Activated T-helper 17 cell treated with anti-CD3 and anti-CD28 coated beads, Interleukin-2, amount 50 U/mL, for 72 hours (primary cell): ENCODE results near the gene NFIA. TPM values are rescaled to one million over a fixed set of nuclear protein-coding genes. Genes with fewer than 3 reads are reported as not detected.

Experiments
- ATAC-seq: fragments of 150-1000 bp; cut with Tn5 transposase; replicated peaks from 2 replicates; pipeline ENCODE4 v1.10.0; 2021; ENCODE audit warnings: mild to moderate bottlenecking, moderate library complexity
- H3K27ac Mint-ChIP-seq: one replicate; pipeline ENCODE4 v1.8.0; 2022; ENCODE audit warnings: mixed read lengths
- H3K27me3 Mint-ChIP-seq: one replicate; pipeline ENCODE4 v1.8.0; 2022; ENCODE audit warnings: mixed read lengths
- H3K36me3 Mint-ChIP-seq: one replicate; pipeline ENCODE4 v1.8.0; 2022; ENCODE audit warnings: low read depth, mild to moderate bottlenecking, mixed read lengths
- H3K4me1 Mint-ChIP-seq: one replicate; pipeline ENCODE4 v1.8.0; 2022; ENCODE audit warnings: mixed read lengths
- H3K4me3 Mint-ChIP-seq: one replicate; pipeline ENCODE4 v1.8.0; 2022; ENCODE audit warnings: mild to moderate bottlenecking, mixed read lengths
- H3K9me3 Mint-ChIP-seq: one replicate; pipeline ENCODE4 v1.8.0; 2022; ENCODE audit warnings: mixed read lengths
- total RNA-seq, 2 donors: library from RNA; stranded (reverse); gene quantifications; one replicate each; pipeline ENCODE4 v1.2.3, GENCODE V29; 2022

Gene NFIA
- total RNA-seq, 2 donors from 2014 or later, result 3.5 to 5.1 TPM

- H3K27ac Mint-ChIP-seq, result no peak overlapping the region
- ATAC-seq, result peak; percentile 35
- H3K9me3 Mint-ChIP-seq, result no peaks in the 10 kb centered on the region
- H3K27me3 Mint-ChIP-seq, result no peaks in the 10 kb centered on the region
- H3K36me3 Mint-ChIP-seq, result no peaks in the 10 kb centered on the region
- H3K4me1 Mint-ChIP-seq, result peaks cover 10% of the 10 kb centered on the region
- no peak overlapping the region for H3K4me3 Mint-ChIP-seq
These were observed 131.1 kb downstream of the NFIA start for GRCh38 chr1:61213245-61214011.

DNA sequence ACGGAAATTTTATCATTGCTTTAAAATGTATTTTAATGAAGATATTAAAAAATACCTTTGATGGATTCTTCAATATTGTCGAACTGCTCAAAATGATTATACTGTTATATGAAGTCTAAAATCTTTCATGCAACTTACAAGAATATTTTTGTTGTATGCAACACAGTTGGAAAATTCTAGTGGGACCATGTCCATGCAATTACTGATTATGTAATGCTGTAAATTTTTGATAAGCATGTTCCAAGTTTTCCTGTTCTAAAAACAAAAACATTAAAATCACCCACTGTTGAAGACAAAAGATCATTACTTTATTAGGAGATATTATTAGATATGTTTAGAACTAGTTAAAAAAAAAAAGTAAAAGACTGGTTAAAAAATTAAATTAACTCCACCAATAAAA lies 132.8 kb downstream of the NFIA start:
- H3K27me3 Mint-ChIP-seq, result no peaks in the 10 kb centered on the region
- H3K9me3 Mint-ChIP-seq, result no peaks in the 10 kb centered on the region
- no peaks in the 10 kb centered on the region for H3K36me3 Mint-ChIP-seq
- H3K27ac Mint-ChIP-seq, result no peak overlapping the region
- ATAC-seq, result no peak
- H3K4me3 Mint-ChIP-seq, result no peak overlapping the region
- peaks cover 10% of the 10 kb centered on the region for H3K4me1 Mint-ChIP-seq

DNA sequence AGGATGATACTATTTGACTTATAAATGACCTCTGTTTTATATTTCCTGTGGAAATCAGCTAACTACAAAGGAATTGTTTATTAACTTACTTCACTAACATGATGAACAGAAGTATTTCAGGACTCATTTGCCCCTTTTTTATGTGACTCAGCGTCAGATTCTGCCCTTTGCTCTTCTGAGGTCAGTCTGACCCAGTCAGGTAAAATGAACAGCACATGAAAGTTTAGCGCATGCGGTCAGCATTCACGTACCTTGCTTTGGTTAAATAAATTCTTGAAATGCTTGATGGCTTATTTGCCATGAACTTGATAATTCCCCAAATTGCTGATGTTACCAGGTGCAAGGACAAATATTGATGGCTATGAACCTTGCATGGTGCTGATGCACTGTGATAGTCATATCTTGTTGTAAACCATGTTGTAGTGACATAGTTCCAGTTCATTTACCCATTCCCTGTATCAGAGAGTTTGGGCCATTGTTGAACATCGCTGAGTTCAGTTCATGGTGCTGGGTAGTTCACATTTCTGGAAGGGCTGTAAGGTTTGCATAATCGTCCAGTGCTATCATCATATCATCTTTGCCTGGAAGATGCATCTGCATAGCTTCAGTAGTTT lies 133.4 kb downstream of the NFIA start:
- H3K27me3 Mint-ChIP-seq, result no peaks in the 10 kb centered on the region
- H3K9me3 Mint-ChIP-seq, result no peaks in the 10 kb centered on the region
- H3K36me3 Mint-ChIP-seq, result no peaks in the 10 kb centered on the region
- H3K27ac Mint-ChIP-seq, result no peak overlapping the region
- ATAC-seq, result no peak
- H3K4me3 Mint-ChIP-seq, result no peak overlapping the region
- H3K4me1 Mint-ChIP-seq, result peaks cover 10% of the 10 kb centered on the region

- ATAC-seq, result no peak
- Mint-ChIP-seq H3K4me3 (no peak overlapping the region), H3K27me3 (peaks cover 4% of the 10 kb centered on the region), H3K4me1 (no peaks in the 10 kb centered on the region), H3K27ac (no peak overlapping the region), H3K9me3 (no peaks in the 10 kb centered on the region), H3K36me3 (no peaks in the 10 kb centered on the region)
These were observed 138.2 kb downstream of the NFIA start for GRCh38 chr1:61220536-61220935.

DNA sequence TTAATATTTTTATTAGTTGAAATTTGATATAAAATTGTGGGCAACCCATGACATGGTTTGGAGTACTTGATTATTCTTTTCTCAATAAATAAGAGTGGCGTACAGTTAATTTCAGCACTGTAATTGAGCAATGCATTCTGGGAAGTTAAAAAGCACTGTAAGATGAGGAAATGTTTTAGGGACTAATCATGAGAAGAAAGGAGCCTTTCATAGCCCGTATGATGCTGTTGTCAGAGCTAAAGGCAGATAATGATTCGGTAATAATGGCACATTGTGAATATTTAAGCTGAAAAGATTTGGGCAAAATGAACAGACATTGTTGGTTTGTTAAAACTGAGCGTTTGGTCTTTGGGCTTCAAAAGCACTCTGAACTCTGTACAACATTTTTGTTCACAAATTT lies 139.3 kb downstream of the NFIA start:
- no peak for ATAC-seq
- H3K4me3 Mint-ChIP-seq, result no peak overlapping the region
- no peaks in the 10 kb centered on the region for H3K9me3 Mint-ChIP-seq
- H3K27me3 Mint-ChIP-seq, result peaks cover 4% of the 10 kb centered on the region
- no peaks in the 10 kb centered on the region for H3K4me1 Mint-ChIP-seq
- no peaks in the 10 kb centered on the region for H3K36me3 Mint-ChIP-seq
- no peak overlapping the region for H3K27ac Mint-ChIP-seq

DNA sequence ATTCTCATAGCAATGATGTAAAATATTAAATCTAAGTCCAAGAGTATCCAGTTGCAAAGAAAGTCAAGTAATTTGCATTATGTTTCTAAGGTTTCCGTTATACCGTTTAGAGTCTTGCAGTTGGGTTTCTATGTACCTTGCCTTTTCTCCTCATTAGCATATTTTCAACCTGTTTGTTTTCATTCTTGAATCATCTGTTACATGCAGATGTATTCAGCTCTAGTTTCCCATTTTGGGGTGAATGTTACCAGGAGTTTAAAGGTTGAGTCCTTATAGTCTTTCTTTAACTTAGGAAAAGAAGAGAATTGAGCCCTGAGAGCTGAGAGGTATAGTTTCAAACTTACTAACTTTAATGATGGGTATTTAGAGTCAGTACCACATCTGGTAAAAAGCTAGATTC lies 139.9 kb downstream of the NFIA start:
- Mint-ChIP-seq H3K27ac (no peak overlapping the region), H3K4me3 (no peak overlapping the region), H3K27me3 (peaks cover 4% of the 10 kb centered on the region), H3K4me1 (no peaks in the 10 kb centered on the region), H3K36me3 (no peaks in the 10 kb centered on the region), H3K9me3 (no peaks in the 10 kb centered on the region)
- ATAC-seq, result no peak

GRCh38 chr1:61223140-61223539 lies 140.8 kb downstream of the NFIA start:
- Mint-ChIP-seq H3K27me3 (peaks cover 4% of the 10 kb centered on the region), H3K4me1 (no peaks in the 10 kb centered on the region), H3K4me3 (no peak overlapping the region), H3K36me3 (no peaks in the 10 kb centered on the region), H3K9me3 (no peaks in the 10 kb centered on the region), H3K27ac (no peak overlapping the region)
- ATAC-seq, result no peak

DNA sequence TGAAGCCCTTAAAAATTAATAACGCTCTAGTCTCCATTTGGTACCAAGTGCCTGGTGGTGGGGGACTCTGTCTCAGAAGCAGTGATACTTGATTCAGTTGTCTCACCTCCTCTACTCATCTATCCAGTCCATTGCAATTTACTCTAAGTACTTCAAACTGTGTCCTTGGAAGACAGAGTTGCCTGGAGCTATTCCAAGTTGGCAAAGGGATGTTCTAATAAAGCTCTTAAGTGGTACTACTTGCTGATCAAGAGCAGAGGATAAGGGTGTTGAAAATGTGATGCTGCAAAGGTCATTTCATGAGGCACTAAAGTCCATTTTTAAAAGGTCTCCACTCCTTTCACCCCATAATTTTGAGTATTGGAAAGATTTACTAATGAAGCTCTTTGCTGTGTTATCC lies 142.2 kb downstream of the NFIA start:
- Mint-ChIP-seq H3K27ac (no peak overlapping the region), H3K9me3 (no peaks in the 10 kb centered on the region), H3K27me3 (peaks cover 4% of the 10 kb centered on the region), H3K36me3 (no peaks in the 10 kb centered on the region), H3K4me3 (no peak overlapping the region), H3K4me1 (no peaks in the 10 kb centered on the region)
- no peak for ATAC-seq

DNA sequence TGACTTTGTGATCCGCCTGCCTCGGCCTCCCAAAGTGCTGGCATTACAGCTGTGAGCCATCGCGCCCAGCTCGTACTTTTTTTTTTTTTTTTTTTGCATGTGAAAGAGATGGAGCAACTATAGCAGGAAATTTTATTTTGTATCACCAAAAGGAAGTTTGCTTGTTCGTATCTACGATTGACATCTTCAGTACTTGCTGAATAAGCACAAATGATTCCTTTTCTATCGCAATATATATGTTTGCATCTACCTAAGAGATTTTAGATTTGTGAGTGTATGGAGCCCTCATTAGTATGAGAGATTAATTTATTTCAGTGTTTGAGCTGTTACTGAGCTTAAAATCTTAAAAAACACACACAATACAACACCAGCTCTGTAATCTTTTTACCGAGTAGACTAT lies 143.1 kb downstream of the NFIA start:
- Mint-ChIP-seq H3K27ac (no peak overlapping the region), H3K4me1 (no peaks in the 10 kb centered on the region), H3K27me3 (peaks cover 4% of the 10 kb centered on the region), H3K9me3 (no peaks in the 10 kb centered on the region), H3K36me3 (no peaks in the 10 kb centered on the region), H3K4me3 (no peak overlapping the region)
- no peak for ATAC-seq

DNA sequence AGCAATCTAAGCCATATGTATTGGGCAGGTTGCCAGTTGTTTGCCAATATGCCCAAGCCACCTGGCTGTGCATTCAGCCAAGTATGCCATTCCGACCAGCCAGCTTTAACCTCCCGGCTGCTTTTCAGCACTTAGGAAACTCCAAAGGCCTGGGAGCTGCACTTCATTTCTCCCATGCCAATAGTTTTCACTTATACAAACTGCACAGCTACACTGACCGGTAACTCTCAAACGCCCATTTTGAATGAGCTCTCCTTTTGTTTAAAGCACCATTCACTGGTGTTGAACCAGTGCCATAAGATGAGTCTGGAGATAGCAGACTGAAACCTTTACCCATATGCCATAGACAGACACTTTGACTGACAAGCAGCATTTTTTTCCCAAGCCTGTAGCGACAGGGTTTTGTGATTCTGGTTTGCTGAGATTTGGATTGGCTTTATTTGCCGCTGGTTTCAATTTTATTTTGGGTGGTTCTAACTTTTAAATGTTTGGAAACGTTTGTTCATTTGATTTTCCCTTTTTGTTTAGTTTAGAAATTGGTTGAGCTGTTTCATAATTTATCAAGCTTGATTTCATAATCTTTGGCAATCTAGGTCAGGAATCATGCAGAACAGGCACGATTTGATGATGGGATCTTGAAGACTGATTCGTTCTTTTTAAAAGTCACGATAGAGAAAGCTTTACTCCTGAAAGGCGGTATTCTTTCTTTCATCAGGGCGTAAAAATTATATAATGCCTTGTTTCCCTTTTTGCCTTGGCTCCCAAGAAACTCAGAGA lies 144.6 kb downstream of the NFIA start:
- Mint-ChIP-seq H3K27ac (no peak overlapping the region), H3K9me3 (no peaks in the 10 kb centered on the region), H3K27me3 (peaks cover 4% of the 10 kb centered on the region), H3K36me3 (no peaks in the 10 kb centered on the region), H3K4me1 (no peaks in the 10 kb centered on the region), H3K4me3 (no peak overlapping the region)
- ATAC-seq, result no peak

DNA sequence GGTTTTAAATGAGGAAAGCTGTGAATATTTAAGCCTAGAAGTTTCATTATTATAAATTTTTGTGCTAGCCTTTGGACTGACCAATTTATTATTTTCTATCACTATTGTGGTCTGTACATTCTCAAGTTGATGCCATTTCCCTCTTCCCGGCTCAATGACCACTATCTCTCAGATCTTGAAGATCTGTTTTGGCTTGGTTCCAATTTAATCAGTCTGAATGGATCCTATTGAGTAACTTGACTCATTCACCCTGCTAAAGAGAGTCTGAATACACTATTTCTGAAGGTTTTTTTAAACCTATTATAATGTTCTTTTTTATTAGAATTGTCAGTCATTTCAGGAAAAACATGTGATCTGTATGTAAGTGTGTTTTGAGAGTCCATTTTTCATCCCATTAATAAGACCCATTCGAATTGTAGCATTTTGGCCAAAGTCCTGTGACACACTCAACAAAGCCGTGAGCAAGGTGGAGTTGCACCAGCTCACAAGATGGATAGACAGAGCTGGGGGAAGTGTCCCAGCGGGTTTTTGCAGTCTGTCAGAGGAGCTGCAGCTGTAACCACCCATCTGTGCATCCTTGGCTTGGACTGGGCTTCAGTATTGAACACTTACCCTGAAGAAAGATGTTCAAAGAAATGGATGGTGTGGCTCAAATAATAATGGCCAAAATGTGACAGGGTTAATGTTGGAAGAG lies 145.6 kb downstream of the NFIA start:
- Mint-ChIP-seq H3K36me3 (no peaks in the 10 kb centered on the region), H3K27ac (no peak overlapping the region), H3K4me3 (no peak overlapping the region), H3K27me3 (peaks cover 4% of the 10 kb centered on the region), H3K9me3 (no peaks in the 10 kb centered on the region), H3K4me1 (no peaks in the 10 kb centered on the region)
- ATAC-seq, result no peak

GRCh38 chr1:61230523-61230922 lies 148.2 kb downstream of the NFIA start:
- ATAC-seq, result no peak
- no peaks in the 10 kb centered on the region for H3K9me3 Mint-ChIP-seq
- peaks cover 4% of the 10 kb centered on the region for H3K27me3 Mint-ChIP-seq
- H3K4me1 Mint-ChIP-seq, result no peaks in the 10 kb centered on the region
- H3K27ac Mint-ChIP-seq, result no peak overlapping the region
- H3K4me3 Mint-ChIP-seq, result no peak overlapping the region
- no peaks in the 10 kb centered on the region for H3K36me3 Mint-ChIP-seq

DNA sequence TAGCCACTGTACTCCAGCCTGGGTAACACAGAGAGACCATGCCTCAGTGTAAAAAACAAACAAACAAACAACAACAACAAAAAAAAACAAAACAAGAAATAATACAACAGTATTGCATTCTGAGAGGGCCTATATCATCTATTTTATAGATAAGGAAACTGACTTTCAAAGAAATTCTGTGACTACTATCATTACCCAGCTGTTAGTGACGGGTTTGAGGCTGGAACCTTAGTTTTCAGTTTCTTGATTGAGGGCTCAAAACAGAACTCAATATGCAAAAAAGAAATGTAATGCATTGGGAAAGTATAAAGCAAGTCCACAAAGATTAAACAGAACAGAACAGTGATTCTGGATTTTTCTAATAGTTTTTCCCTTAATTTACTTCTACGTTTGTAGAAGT lies 149.4 kb downstream of the NFIA start:
- H3K4me1 Mint-ChIP-seq, result no peaks in the 10 kb centered on the region
- peaks cover 4% of the 10 kb centered on the region for H3K27me3 Mint-ChIP-seq
- ATAC-seq, result no peak
- H3K4me3 Mint-ChIP-seq, result no peak overlapping the region
- H3K27ac Mint-ChIP-seq, result no peak overlapping the region
- no peaks in the 10 kb centered on the region for H3K9me3 Mint-ChIP-seq
- no peaks in the 10 kb centered on the region for H3K36me3 Mint-ChIP-seq

DNA sequence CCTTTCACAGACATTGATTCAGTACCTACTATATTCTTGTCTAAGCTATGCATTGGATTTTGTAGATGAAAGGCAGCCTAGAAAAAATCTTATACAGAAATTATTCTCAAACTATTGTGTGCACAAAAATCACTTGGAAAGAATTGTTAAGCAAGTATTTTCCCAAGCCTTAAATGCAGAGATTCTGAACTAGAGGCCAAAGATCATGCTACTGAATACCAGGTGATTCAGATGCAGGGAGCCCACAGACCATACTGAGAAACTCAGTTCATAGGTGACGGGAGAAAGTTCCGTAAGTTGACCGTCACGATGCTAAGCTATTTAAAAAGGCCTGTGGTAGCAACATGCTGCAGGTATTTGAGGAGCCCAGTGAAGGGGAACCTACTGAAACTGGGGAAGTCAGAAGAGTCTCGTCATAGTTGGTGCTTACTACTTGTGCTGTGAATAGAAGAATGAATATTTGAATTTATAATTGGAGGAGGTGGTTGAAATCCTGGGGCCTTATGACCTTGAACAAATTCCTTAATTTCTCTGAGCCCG lies 150.8 kb downstream of the NFIA start:
- no peaks in the 10 kb centered on the region for H3K9me3 Mint-ChIP-seq
- H3K27ac Mint-ChIP-seq, result no peak overlapping the region
- H3K27me3 Mint-ChIP-seq, result peaks cover 4% of the 10 kb centered on the region
- H3K36me3 Mint-ChIP-seq, result no peaks in the 10 kb centered on the region
- H3K4me1 Mint-ChIP-seq, result no peaks in the 10 kb centered on the region
- no peak for ATAC-seq
- H3K4me3 Mint-ChIP-seq, result no peak overlapping the region
